Fibroblast of the aortic adventitia (primary cell): Measurements from ENCODE around the gene NRN1. TPM values are rescaled to one million over a fixed set of nuclear protein-coding genes. Genes with fewer than 3 reads are reported as not detected.
A peak's percentile ranks its signal among the peaks of the same experiment; 100 is the strongest.
"Not testable (repeated sequence)": the region's sequence is repeated elsewhere in the genome, so short reads cannot be mapped to it uniquely, and the experiment has no call there.

Experiments
- DNase-seq: peaks from one replicate; pipeline ENCODE4 v3.0.0-alpha.2; 2010; ENCODE audit warnings: low read depth
- H3K4me3 ChIP-seq: 2 replicates; pipeline ENCODE4 v1.5.1; 2011; ENCODE audit warnings: low read depth, mild to moderate bottlenecking, control low read depth, low read length, moderate library complexity
- CTCF ChIP-seq: IDR thresholded peaks from 2 replicates; pipeline ENCODE4 v1.5.1; 2011; ENCODE audit warnings: mild to moderate bottlenecking, low read length, control low read depth, inconsistent platforms; ENCODE audit not compliant: insufficient read depth
- total RNA-seq: library from RNA; depleted of rRNA; stranded (reverse); fragments of >200 nt; gene quantifications from 2 replicates; pipeline ENCODE4 v1.2.3, GENCODE V29; 2012; ENCODE audit warnings: low replicate concordance

NRN1 gene
- total RNA-seq, 1 donor: not detected

GRCh38 chr6:6026513-6027205, 19.9 kb upstream of the NRN1 start:
- H3K4me3 ChIP-seq: no peak overlapping the region
- no peak for TF ChIP-seq CTCF
- DNase-seq: no peak

- no peak for TF ChIP-seq CTCF
- no peak for DNase-seq
These were observed 19.0 kb upstream of the NRN1 start for GRCh38 chr6:6025736-6026135.

GRCh38 chr6:6024220-6024619, 17.5 kb upstream of the NRN1 start:
- H3K4me3 ChIP-seq: no peak overlapping the region
- no peak for TF ChIP-seq CTCF
- DNase-seq: no peak

More at GRCh38 chr6:6025736-6026135, 19.0 kb upstream of the NRN1 start:
- H3K4me3 ChIP-seq: no peak overlapping the region

- not testable (repeated sequence) for DNase-seq, H3K4me3 ChIP-seq
These were observed 16.1 kb upstream of the NRN1 start for GRCh38 chr6:6022841-6023240.

- peak overlapping the region; percentile 52 for H3K4me3 ChIP-seq
- no peak for TF ChIP-seq CTCF
- no peak for DNase-seq
These were observed 2.1 kb upstream of the NRN1 start for GRCh38 chr6:6008648-6009421.

GRCh38 chr6:6008089-6008647, 1.4 kb upstream of the NRN1 start:
- no peak for TF ChIP-seq CTCF
- H3K4me3 ChIP-seq: peak overlapping the region; percentile 52
- DNase-seq: no peak

GRCh38 chr6:6007366-6008088, 802 bp upstream of the NRN1 start:
- TF ChIP-seq CTCF: no peak
- H3K4me3 ChIP-seq: peak overlapping the region; percentile 13
- no peak for DNase-seq
